HL-60 (cell line): ENCODE measurements around the gene RUNX1.

ENCODE experiments used
- DNase-seq, 2 experiments: peaks; one replicate each; pipeline ENCODE4 v3.0.0-alpha.2; 2010 to 2020; ENCODE audit warnings: low read depth in 1 of 2, low spot score in 1 of 2
- H3K27ac ChIP-seq: fragments of 250-450 bp; sonication (Bioruptor Pico); replicated peaks from 2 replicates; pipeline ENCODE4 v1.5.1; 2020; ENCODE audit warnings: mild to moderate bottlenecking, moderate library complexity
- H3K27me3 ChIP-seq: fragments of 250-450 bp; sonication (Bioruptor Pico); 2 replicates; pipeline ENCODE4 v1.5.1; 2021; ENCODE audit warnings: mild to moderate bottlenecking, moderate library complexity; ENCODE audit not compliant: insufficient read depth, poor library complexity, severe bottlenecking
- H3K4me3 ChIP-seq: replicated peaks from 2 replicates; pipeline ENCODE4 v1.5.1; 2011; ENCODE audit warnings: mild to moderate bottlenecking, control low read depth, low read length; ENCODE audit not compliant: insufficient read depth
- GABPA ChIP-seq: IDR thresholded peaks from 2 replicates; pipeline ENCODE4 v1.6.1; 2012; ENCODE audit warnings: low read depth
- POLR2AphosphoS5 ChIP-seq: IDR thresholded peaks from 2 replicates; pipeline ENCODE4 v1.6.1; 2012; ENCODE audit warnings: low read depth
- REST ChIP-seq: IDR thresholded peaks from 2 replicates; pipeline ENCODE4 v1.6.1; 2012; ENCODE audit warnings: low read depth; ENCODE audit not compliant: insufficient replicate concordance
- SPI1 ChIP-seq: IDR thresholded peaks from 2 replicates; pipeline ENCODE4 v1.6.1; 2012; ENCODE audit warnings: low read depth, mild to moderate bottlenecking, borderline replicate concordance
- TF ChIP-seq, protein P1 (sequence below): IDR thresholded peaks from one replicate; pipeline ENCODE4 v1.5.1; 2011; ENCODE audit warnings: low read length, control low read depth, inconsistent platforms; ENCODE audit not compliant: insufficient read depth

The RUNX1 gene

DNA sequence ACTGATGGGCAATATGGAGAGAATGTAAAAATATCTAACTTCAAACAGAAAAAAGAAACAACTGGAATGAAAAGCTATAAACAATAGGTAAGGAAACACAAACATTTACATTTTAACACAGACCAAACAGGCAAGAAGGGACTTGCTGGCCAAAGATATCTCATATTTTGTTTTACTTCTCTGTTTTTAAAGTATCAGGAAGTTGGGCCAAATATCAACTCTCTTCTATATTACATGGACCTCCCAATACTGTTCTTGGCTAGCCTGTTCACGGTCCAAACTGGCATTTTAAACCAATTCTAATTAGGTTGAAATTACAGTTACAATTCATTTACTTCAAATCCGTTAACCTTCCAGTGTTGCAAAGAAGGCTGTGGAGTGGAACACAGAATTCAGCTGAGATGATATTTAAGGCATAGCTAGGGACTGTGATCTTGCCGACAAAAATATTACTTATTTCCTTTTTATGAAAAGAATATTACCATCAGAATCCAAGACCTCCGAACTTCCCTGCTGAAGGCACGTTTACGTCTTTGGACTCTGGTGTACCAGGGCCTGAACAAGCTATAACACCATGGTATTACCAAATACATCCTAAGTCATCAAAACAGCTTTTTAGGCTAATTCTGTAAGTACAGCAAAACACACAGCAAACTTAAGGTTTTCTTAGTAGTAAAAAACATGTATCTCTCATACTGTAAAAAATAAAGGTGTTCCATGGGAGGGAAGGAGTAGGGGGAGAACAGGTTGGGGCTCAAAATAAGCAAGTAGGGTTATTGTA is 165.4 kb downstream of the RUNX1 start:
- Histone ChIP-seq H3K27ac (peak overlapping the region; percentile 91), H3K27me3 (no peaks in the 10 kb centered on the region), H3K4me3 (peak overlapping the region; percentile 88)
- TF ChIP-seq GABPA (no peak), SPI1 (no peak), REST (no peak), POLR2AphosphoS5 (no peak)
- TF ChIP-seq, protein P1, sequence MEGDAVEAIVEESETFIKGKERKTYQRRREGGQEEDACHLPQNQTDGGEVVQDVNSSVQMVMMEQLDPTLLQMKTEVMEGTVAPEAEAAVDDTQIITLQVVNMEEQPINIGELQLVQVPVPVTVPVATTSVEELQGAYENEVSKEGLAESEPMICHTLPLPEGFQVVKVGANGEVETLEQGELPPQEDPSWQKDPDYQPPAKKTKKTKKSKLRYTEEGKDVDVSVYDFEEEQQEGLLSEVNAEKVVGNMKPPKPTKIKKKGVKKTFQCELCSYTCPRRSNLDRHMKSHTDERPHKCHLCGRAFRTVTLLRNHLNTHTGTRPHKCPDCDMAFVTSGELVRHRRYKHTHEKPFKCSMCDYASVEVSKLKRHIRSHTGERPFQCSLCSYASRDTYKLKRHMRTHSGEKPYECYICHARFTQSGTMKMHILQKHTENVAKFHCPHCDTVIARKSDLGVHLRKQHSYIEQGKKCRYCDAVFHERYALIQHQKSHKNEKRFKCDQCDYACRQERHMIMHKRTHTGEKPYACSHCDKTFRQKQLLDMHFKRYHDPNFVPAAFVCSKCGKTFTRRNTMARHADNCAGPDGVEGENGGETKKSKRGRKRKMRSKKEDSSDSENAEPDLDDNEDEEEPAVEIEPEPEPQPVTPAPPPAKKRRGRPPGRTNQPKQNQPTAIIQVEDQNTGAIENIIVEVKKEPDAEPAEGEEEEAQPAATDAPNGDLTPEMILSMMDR = no peak
- DNase-seq = no peak

DNA sequence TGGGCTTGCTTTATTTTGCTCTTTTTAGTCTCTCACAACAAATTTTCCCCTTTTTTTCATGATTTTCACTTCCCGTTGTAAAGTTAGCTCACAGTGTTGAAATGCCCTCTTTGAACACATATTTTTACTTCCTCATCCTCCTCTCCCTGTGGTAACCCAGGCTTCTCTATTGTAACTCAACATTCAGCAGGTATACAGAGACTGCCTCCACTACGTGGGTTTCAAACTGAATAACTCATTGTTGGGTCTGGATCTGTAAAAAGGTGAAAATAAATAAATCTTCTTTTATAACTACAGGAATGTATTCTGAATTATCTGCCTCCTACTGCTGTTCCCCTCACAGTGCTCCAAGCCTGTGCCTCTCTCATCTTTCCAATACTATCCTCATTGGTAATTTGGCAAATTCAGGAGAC is 166.4 kb downstream of the RUNX1 start:
- H3K27me3 ChIP-seq = no peaks in the 10 kb centered on the region
- TF ChIP-seq, protein P1 = no peak
- peak; percentile 78 for TF ChIP-seq SPI1
- no peak for TF ChIP-seq GABPA
- TF ChIP-seq POLR2AphosphoS5 = no peak; the same call in 1 of the 2 replicates
- TF ChIP-seq REST = no peak
- peak; percentile 65 to 80 for DNase-seq
- peak overlapping the region; percentile 88 for H3K4me3 ChIP-seq
- H3K27ac ChIP-seq = peak overlapping the region; percentile 91

- Histone ChIP-seq H3K4me3 (peak overlapping the region; percentile 33), H3K27me3 (no peaks in the 10 kb centered on the region), H3K27ac (peak overlapping the region; percentile 34)
- DNase-seq = no peak
- TF ChIP-seq POLR2AphosphoS5 = no peak
- no peak for TF ChIP-seq REST
- TF ChIP-seq SPI1 = no peak
- TF ChIP-seq GABPA = no peak
- TF ChIP-seq, protein P1 = no peak
These were observed 167.2 kb downstream of the RUNX1 start for GRCh38 chr21:34881839-34882371.
